ENCODE data around the gene CAMK2A.

The CAMK2A gene

DNA sequence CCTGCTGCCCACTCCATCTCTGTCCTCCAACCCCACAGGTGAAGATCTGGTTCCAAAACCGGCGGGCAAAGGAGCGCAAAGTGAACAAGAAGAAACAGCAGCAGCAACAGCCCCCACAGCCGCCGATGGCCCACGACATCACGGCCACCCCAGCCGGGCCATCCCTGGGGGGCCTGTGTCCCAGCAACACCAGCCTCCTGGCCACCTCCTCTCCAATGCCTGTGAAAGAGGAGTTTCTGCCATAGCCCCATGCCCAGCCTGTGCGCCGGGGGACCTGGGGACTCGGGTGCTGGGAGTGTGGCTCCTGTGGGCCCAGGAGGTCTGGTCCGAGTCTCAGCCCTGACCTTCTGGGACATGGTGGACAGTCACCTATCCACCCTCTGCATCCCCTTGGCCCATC lies 106.1 kb downstream of the CAMK2A start:
- no peak for DNase-seq

DNA sequence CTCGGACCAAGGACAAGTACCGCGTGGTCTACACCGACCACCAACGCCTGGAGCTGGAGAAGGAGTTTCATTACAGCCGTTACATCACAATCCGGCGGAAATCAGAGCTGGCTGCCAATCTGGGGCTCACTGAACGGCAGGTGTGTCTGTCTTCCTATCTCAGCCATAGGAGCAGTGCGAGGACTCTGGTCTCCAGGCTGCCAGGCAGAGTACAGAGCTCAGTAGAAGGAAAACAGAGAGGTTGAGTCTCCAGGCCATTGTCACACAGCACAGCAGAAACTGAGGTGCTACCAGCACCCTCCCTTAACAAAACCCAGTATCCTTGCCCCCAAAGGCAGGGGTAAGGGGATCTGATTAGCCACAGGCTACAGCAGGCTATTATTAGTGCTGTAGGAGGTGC lies 106.8 kb downstream of the CAMK2A start:
- DNase-seq, result no peak

DNA sequence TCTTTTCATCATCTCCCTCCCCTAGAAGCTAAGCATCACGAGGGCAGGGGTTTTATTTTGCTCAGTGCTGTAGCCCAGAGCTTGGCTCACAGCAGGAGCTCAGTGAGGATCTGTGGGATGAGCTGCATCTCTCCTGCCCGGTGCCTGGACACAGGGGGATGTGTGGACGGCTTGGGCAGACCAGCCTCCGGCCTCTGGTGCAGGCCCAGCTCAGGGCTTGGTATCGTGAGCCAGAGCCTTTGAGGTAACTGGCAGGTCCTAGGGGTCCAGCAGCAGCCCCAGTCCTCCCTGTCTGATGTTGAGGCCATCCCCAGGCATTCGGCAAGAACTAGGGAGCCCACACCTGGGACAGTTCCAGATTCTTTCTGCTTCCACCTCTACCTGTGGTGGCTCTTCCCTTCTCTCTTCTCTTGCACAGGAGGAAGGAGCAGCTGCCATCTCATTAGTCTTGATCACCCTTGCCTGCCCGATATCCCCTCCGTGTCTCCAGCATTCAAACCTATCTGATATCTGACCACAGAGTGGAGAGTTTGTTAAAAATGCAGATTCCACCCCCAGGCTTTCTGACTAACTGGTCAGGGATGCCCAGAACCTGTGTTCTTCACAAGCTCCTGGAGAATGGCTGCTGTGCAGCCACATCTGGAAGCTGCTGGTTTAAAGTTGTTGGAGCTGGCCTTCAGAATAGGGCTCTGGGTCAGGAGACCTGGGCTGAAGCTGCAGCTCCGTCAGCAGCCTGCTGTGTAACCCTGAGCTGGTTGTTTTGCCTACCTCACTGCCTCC lies 107.6 kb downstream of the CAMK2A start:
- no peak for DNase-seq

DNA sequence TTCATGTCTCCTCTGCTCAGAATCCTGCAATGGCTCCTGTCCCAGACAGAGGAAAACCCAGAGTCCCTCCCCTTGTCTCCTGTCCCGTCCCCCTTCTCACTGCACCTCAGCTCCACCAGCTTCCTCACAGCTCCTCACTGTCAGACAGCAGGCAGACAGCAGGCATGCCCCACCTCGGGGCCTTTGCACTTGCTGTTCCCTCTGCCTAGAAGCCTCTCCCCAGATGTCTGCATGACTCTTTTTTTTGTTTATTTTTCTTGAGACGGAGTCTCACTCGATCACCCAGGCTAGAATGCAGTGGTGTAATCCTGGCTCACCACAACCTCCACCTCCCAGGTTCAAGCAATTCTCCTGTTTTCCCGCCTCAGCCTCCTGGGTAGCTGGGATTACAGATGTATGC lies 108.5 kb downstream of the CAMK2A start:
- DNase-seq, result no peak

GRCh38 chr5:150180241-150181026 lies 109.1 kb downstream of the CAMK2A start:
- DNase-seq, result no peak

DNA sequence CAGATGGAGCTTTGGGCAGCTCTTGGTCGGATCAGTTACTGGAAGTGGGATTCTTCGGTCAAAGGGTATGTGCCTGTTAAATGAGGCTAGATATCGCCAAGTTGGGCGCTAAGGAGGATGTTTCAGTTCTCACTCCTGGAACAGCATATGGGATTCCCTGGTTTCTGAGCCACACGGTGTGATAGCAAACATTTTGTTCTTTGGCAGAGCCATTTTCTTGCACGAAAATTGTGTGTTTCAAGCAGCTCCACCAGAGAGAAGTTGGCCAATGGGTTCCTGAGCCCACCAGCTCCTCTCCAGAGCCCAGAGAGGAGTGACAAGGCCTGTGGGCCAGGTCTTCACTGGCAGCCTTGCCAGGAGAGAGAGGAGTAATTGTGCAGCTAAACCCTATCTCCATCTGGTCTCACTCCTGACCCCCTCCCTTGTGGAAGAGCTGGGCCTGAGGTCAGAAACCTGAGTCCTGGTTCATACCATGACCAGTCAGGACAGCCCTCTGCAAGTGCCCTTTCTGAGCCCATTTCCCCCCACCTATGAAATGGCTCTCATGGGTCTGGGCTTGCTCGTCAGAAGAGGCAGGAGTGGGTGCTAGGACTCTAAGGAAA lies 110.5 kb downstream of the CAMK2A start:
- DNase-seq, result no peak

GRCh38 chr5:150178262-150178661 lies 111.3 kb downstream of the CAMK2A start:
- DNase-seq, result no peak

GRCh38 chr5:150177721-150178120 lies 111.9 kb downstream of the CAMK2A start:
- no peak for DNase-seq

DNA sequence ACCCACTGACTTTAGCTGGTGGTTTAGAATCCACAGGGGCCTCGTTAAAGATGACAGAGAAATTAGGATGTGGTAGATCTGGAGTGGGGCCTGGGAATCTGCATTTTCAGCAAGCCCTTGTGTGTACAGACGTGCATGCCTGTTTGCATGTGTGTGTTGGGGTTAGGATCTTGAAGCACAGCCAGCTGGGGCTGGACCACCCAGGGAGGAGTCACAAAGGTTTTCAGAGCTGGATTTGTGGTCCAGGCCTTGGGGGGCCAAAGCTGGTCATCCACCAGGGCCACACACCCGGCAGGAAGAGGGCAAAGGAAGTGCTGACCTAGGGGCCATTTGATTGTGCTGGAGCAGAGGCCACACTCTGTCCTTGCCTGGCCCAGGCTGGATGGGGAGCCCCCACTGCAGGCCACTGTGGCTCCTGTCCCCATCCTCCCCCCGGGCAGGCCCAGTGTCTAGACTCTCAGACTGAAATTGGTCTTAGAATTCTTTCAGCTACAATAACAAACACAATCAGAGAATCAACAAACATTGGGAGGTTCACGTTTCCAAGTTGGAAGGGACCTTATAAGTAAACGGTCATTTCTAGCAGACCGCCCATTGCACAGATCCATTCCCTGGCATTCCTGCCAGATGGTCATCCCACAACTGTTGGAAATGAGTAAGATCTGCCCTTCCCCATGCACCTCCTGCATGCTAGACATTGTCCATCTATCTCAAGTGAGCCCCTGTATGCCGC lies 112.7 kb downstream of the CAMK2A start:
- DNase-seq, result no peak

GRCh38 chr5:150175536-150175935 lies 114.0 kb downstream of the CAMK2A start:
- DNase-seq, result no peak

DNA sequence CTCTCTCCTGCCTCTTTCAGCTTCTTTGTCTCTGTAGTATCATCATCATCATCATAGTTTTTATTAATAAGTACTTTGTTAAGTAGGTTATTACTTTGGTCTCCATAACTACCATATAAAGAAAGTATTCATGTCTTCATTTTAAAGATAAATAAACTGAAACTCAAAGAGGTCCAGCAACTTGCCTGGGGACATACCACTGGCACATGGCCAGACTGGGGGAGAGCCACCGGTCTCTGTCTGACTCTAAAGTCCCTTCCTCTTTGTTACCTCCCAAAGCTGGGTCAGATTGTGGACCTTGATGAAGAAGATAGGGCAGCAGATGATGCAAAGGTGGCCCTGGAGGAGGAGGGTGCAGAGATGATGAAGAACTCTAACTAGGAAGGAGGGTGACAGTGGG lies 114.5 kb downstream of the CAMK2A start:
- DNase-seq, result no peak

GRCh38 chr5:150174285-150174684 lies 115.3 kb downstream of the CAMK2A start:
- DNase-seq, result no peak

- no peak for DNase-seq
Observed at GRCh38 chr5:150173161-150173560, 116.4 kb downstream of the CAMK2A start.

DNA sequence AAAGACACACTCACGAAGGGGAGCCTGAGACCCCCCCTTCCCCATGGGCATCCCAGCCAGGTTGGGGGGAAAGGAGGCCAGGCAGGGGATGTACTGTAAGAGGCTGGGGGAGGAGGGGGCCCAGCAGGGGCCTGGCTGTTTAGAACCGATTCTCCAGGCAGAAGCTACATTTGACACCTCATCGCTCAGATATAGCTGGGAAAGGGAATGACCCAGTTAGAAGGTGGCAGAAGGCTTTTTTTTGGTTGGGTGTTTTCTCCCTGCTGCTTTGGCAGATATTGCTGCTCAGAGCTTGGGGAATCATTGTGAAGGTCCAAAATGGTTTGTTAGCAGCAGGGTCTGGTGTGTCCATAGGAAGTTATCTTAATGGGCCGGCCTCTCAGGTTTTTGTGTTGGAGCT lies 117.0 kb downstream of the CAMK2A start:
- no peak for DNase-seq

DNA sequence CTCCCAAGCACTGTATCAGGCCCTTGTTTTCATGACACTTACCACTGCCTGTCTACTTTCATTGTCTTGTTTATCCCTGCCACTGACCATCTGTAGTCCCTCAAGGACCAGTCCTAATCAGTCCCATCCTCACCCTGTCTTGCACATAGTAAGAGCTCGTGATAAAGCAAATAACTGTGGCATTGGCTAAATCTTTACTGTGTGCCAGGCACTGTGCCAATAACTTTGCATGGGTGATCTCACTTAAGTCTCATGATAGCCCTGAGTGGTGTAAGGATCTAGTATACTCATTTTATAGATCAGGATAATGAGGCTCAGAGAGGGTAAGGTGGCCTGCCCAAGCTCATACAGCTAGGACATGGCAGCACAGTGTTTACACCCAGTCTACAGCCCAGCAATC lies 117.4 kb downstream of the CAMK2A start:
- no peak for DNase-seq
